ENCODE measurements around the gene PLEKHH2. TPM values are rescaled to one million over a fixed set of nuclear protein-coding genes. Genes with fewer than 3 reads are reported as not detected.

The PLEKHH2 gene
- total and polyA plus RNA-seq, 4 donors = 9.0 to 19.8 (median 15.5) TPM

GRCh38 chr2:43810452-43810851, 173.4 kb downstream of the PLEKHH2 start:
- no peak overlapping the region for H3K4me3 ChIP-seq (ENCODE audit: low read depth, low read length)
- no peak overlapping the region for H3K27ac ChIP-seq (ENCODE audit: low read depth, low read length)
- no peaks in the 10 kb centered on the region for H3K4me1 ChIP-seq (ENCODE audit: control insufficient read depth, insufficient read depth, low read length)
- DNase-seq (ENCODE audit: low read depth in 4 of 6, low spot score in 6 of 6) = peak in 1 of 6 donors; percentile 69
- no peaks in the 10 kb centered on the region for H3K36me3 ChIP-seq (ENCODE audit: control insufficient read depth, insufficient read depth, low read length)
- no peaks in the 10 kb centered on the region for H3K9me3 ChIP-seq (ENCODE audit: control insufficient read depth, insufficient read depth, low read length)
- no CpG with 5 or more reads among the region's 2 CpGs for WGBS (ENCODE audit: insufficient coverage)
- no peaks in the 10 kb centered on the region for H3K27me3 ChIP-seq (ENCODE audit: control insufficient read depth, insufficient read depth, low read length)

DNA sequence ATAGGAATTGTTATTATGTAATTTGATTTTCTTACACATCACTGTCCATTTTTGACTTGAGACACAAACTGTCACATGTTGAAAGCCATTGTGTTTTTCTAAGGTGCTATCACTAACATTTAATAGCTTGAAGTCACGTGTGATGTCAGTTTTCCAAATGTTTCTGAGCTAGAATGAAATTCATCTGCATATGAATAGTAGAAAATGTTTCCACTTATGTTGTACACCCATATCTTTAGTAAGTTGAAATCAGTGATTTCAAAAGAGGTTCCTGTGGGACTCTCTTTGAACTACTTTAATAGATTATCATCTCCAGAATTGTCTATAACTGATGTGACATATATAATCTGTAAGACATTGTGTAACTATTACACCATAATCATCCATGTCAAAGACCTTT, 173.8 kb downstream of the PLEKHH2 start:
- H3K9me3 ChIP-seq (ENCODE audit: control insufficient read depth, insufficient read depth, low read length) = no peaks in the 10 kb centered on the region
- H3K4me1 ChIP-seq (ENCODE audit: control insufficient read depth, insufficient read depth, low read length) = no peaks in the 10 kb centered on the region
- no peak overlapping the region for H3K4me3 ChIP-seq (ENCODE audit: low read depth, low read length)
- H3K27me3 ChIP-seq (ENCODE audit: control insufficient read depth, insufficient read depth, low read length) = no peaks in the 10 kb centered on the region
- no peaks in the 10 kb centered on the region for H3K36me3 ChIP-seq (ENCODE audit: control insufficient read depth, insufficient read depth, low read length)
- no peak for DNase-seq (ENCODE audit: low read depth in 4 of 6, low spot score in 6 of 6)
- no peak overlapping the region for H3K27ac ChIP-seq (ENCODE audit: low read depth, low read length)
- WGBS (ENCODE audit: insufficient coverage) = no CpG with 5 or more reads among the region's 1 CpG

GRCh38 chr2:43812006-43812405, 174.9 kb downstream of the PLEKHH2 start:
- no peak for DNase-seq (ENCODE audit: low read depth in 4 of 6, low spot score in 6 of 6)
- WGBS (ENCODE audit: insufficient coverage) = 100% methylated on average over 1 of the region's 2 CpGs
- Histone ChIP-seq H3K36me3 (ENCODE audit: control insufficient read depth, insufficient read depth, low read length) (no peaks in the 10 kb centered on the region), H3K27me3 (ENCODE audit: control insufficient read depth, insufficient read depth, low read length) (no peaks in the 10 kb centered on the region), H3K27ac (ENCODE audit: low read depth, low read length) (no peak overlapping the region), H3K4me3 (ENCODE audit: low read depth, low read length) (no peak overlapping the region), H3K9me3 (ENCODE audit: control insufficient read depth, insufficient read depth, low read length) (no peaks in the 10 kb centered on the region), H3K4me1 (ENCODE audit: control insufficient read depth, insufficient read depth, low read length) (no peaks in the 10 kb centered on the region)

- no peaks in the 10 kb centered on the region for H3K36me3 ChIP-seq (ENCODE audit: control insufficient read depth, insufficient read depth, low read length)
- H3K27me3 ChIP-seq (ENCODE audit: control insufficient read depth, insufficient read depth, low read length) = no peaks in the 10 kb centered on the region
- no peak overlapping the region for H3K27ac ChIP-seq (ENCODE audit: low read depth, low read length)
- no peak overlapping the region for H3K4me3 ChIP-seq (ENCODE audit: low read depth, low read length)
- no peak for DNase-seq (ENCODE audit: low read depth in 4 of 6, low spot score in 6 of 6)
- no peaks in the 10 kb centered on the region for H3K4me1 ChIP-seq (ENCODE audit: control insufficient read depth, insufficient read depth, low read length)
- no peaks in the 10 kb centered on the region for H3K9me3 ChIP-seq (ENCODE audit: control insufficient read depth, insufficient read depth, low read length)
- WGBS (ENCODE audit: insufficient coverage) = 20% methylated on average over 1 of the region's 2 CpGs
Measured at GRCh38 chr2:43812947-43813346, 175.9 kb downstream of the PLEKHH2 start.

- H3K4me1 ChIP-seq (ENCODE audit: control insufficient read depth, insufficient read depth, low read length) = no peaks in the 10 kb centered on the region
- no peaks in the 10 kb centered on the region for H3K36me3 ChIP-seq (ENCODE audit: control insufficient read depth, insufficient read depth, low read length)
- no peak overlapping the region for H3K27ac ChIP-seq (ENCODE audit: low read depth, low read length)
- DNase-seq (ENCODE audit: low read depth in 4 of 6, low spot score in 6 of 6) = peak in 1 of 6 donors; percentile 51
- no peak overlapping the region for H3K4me3 ChIP-seq (ENCODE audit: low read depth, low read length)
- no CpG with 5 or more reads among the region's 3 CpGs for WGBS (ENCODE audit: insufficient coverage)
- no peaks in the 10 kb centered on the region for H3K27me3 ChIP-seq (ENCODE audit: control insufficient read depth, insufficient read depth, low read length)
- no peaks in the 10 kb centered on the region for H3K9me3 ChIP-seq (ENCODE audit: control insufficient read depth, insufficient read depth, low read length)
Measured at GRCh38 chr2:43814711-43815110, 177.7 kb downstream of the PLEKHH2 start.

Small RNA genes within 50 kb of the gene (small RNA-seq; reads per million reads assigned to genes)
- not detected for gene RF00019 (ENCODE audit: low replicate concordance)
- not detected for gene RN7SKP66 (ENCODE audit: low replicate concordance)

Other genes with a start within 250 kb of the PLEKHH2 start
- 10 to 100 TPM; 21.0 to 44.8 TPM for gene THADA, start 41.2 kb upstream of the PLEKHH2 start, total RNA-seq
- gene THADA, start 41.2 kb upstream of the PLEKHH2 start, polyA plus RNA-seq (ENCODE audit: insufficient read length in 2 of 2) = 10 to 100 TPM; 16.5 to 21.9 TPM
- 1 to 10 TPM; 1.2 to 1.3 TPM for gene C1GALT1C1L, start 39.2 kb downstream of the PLEKHH2 start, total RNA-seq
- 1 to 10 TPM; 1.8 to 2.3 TPM for gene C1GALT1C1L, start 39.2 kb downstream of the PLEKHH2 start, polyA plus RNA-seq (ENCODE audit: insufficient read length in 2 of 2)
- gene DYNC2LI1, start 136.8 kb downstream of the PLEKHH2 start, total RNA-seq = 10 to 100 TPM; 51.5 to 56.2 TPM
- 10 to 100 TPM; 47.8 to 49.5 TPM for gene DYNC2LI1, start 136.8 kb downstream of the PLEKHH2 start, polyA plus RNA-seq (ENCODE audit: insufficient read length in 2 of 2)
- gene ABCG5, start 201.6 kb downstream of the PLEKHH2 start, total RNA-seq = under 1 TPM; 0.06 to 0.10 TPM
- under 1 TPM; 0.38 to 0.44 TPM for gene ABCG5, start 201.6 kb downstream of the PLEKHH2 start, polyA plus RNA-seq (ENCODE audit: insufficient read length in 2 of 2)
- gene ABCG8, start 201.7 kb downstream of the PLEKHH2 start, total RNA-seq = 1 to 10 TPM in 1 of 2 donors, under 1 TPM in 1; 0.33 to 1.1 TPM
- 1 to 10 TPM; 1.2 to 1.7 TPM for gene ABCG8, start 201.7 kb downstream of the PLEKHH2 start, polyA plus RNA-seq (ENCODE audit: insufficient read length in 2 of 2)